Naive thymus-derived CD4-positive, alpha-beta T cell (primary cell): Measurements from ENCODE around the gene ZNF776. TPM values are rescaled to one million over a fixed set of nuclear protein-coding genes. Genes with fewer than 3 reads are reported as not detected.
A peak's percentile ranks its signal among the peaks of the same experiment; 100 is the strongest.
"Not testable (repeated sequence)": the region's sequence is repeated elsewhere in the genome, so short reads cannot be mapped to it uniquely, and the experiment has no call there.

Source experiments
- ATAC-seq: fragments of 150-1000 bp; cut with Tn5 transposase; 2 replicates; pipeline ENCODE4 v1.10.0; 2021; ENCODE audit warnings: mild to moderate bottlenecking, moderate library complexity
- CTCF ChIA-PET: fragments of 350-600 bp; sonication (Branson Sonifier 250); formaldehyde crosslinking; loops from one replicate; lab custom pipeline; 2021; ENCODE audit warnings: antibody characterized with exemption; lab: Charles Lee
- POLR2A ChIA-PET: fragments of 350-600 bp; sonication (Branson Sonifier 250); formaldehyde crosslinking; loops from one replicate; lab custom pipeline; 2021; ENCODE audit warnings: antibody characterized with exemption, inconsistent platforms; lab: Charles Lee
- DNase-seq, 9 donors: peaks; one replicate each; pipeline versions ENCODE4 v3.0.0 to v3.0.0-alpha.2; 2020 to 2022; ENCODE audit warnings: mixed read lengths in 1 of 9
- H3K27ac ChIP-seq: one replicate; pipeline ENCODE4 v1.7.0; 2013; ENCODE audit warnings: mild to moderate bottlenecking, low read depth, low read length, moderate library complexity
- H3K27me3 ChIP-seq, 2 donors: one replicate each; pipeline ENCODE4 v1.7.0; 2013; ENCODE audit warnings: low read length in 2 of 2, mild to moderate bottlenecking in 2 of 2, moderate library complexity in 2 of 2; ENCODE audit not compliant: control insufficient read depth in 2 of 2, insufficient read depth in 2 of 2
- H3K36me3 ChIP-seq, 3 experiments: 1 replicate in 2 of 3; 2 replicates in 1 of 3; pipeline ENCODE4 v1.7.0; 2013; ENCODE audit warnings: low read length in 3 of 3, mild to moderate bottlenecking in 3 of 3, moderate library complexity in 1 of 3; ENCODE audit not compliant: insufficient read depth in 3 of 3, control insufficient read depth in 2 of 3
- H3K4me1 ChIP-seq, 2 donors: one replicate each; pipeline ENCODE4 v1.7.0; 2013; ENCODE audit warnings: low read length in 2 of 2, mild to moderate bottlenecking in 2 of 2, moderate library complexity in 1 of 2; ENCODE audit not compliant: control insufficient read depth in 2 of 2, insufficient read depth in 2 of 2
- H3K4me3 ChIP-seq: 2 replicates; pipeline ENCODE4 v1.7.0; 2013; ENCODE audit warnings: mild to moderate bottlenecking, low read length
- H3K9me3 ChIP-seq, 3 experiments: 1 replicate in 2 of 3; 2 replicates in 1 of 3; pipeline ENCODE4 v1.7.0; 2013; ENCODE audit warnings: low read length in 3 of 3; ENCODE audit not compliant: control insufficient read depth in 2 of 3
- H3K27ac Mint-ChIP-seq, 9 donors: one replicate each; pipeline ENCODE4 v1.8.0; 2020 to 2022; ENCODE audit warnings: mixed read lengths in 9 of 9, mild to moderate bottlenecking in 8 of 9, moderate library complexity in 5 of 9, inconsistent platforms in 2 of 9
- H3K27me3 Mint-ChIP-seq, 5 donors: one replicate each; pipeline ENCODE4 v1.8.0; 2021 to 2022; ENCODE audit warnings: mixed read lengths in 5 of 5, mild to moderate bottlenecking in 1 of 5
- H3K36me3 Mint-ChIP-seq, 5 donors: one replicate each; pipeline ENCODE4 v1.8.0; 2020 to 2022; ENCODE audit warnings: mixed read lengths in 5 of 5, mild to moderate bottlenecking in 3 of 5, inconsistent platforms in 1 of 5
- H3K4me1 Mint-ChIP-seq, 7 donors: one replicate each; pipeline ENCODE4 v1.8.0; 2020 to 2022; ENCODE audit warnings: mixed read lengths in 7 of 7, mild to moderate bottlenecking in 3 of 7, inconsistent platforms in 1 of 7
- H3K4me3 Mint-ChIP-seq, 10 donors: one replicate each; pipeline ENCODE4 v1.8.0; 2020 to 2022; ENCODE audit warnings: mild to moderate bottlenecking in 10 of 10, mixed read lengths in 10 of 10, moderate library complexity in 6 of 10, inconsistent platforms in 2 of 10
- H3K9me3 Mint-ChIP-seq, 11 donors: one replicate each; pipeline ENCODE4 v1.8.0; 2020 to 2022; ENCODE audit warnings: mixed read lengths in 11 of 11, mild to moderate bottlenecking in 4 of 11, inconsistent platforms in 1 of 11, moderate library complexity in 1 of 11
- intact Hi-C, 2 donors: fragments of 100-400 bp; cut with micrococcal nuclease; formaldehyde crosslinking; loops; one replicate each; pipeline ENCODE4 v1.15.1; 2023
- polyA plus RNA-seq, 2 donors: library from polyadenylated mRNA; unstranded; fragments of 300-500 nt; fragmentation: Illumina TruSeq; gene quantifications; one replicate each; pipeline ENCODE4 v1.2.3, GENCODE V29; 2021
- total RNA-seq, 6 experiments: library from RNA in 5 of 6; stranded (reverse) in 5 of 6; gene quantifications; 1 replicate in 5 of 6; 2 replicates in 1 of 6; pipeline ENCODE4 v1.2.3 and lab custom pipeline; 2021 to 2026

ZNF776 gene
- total and polyA plus RNA-seq, 7 experiments from 2014 or later = 6.5 to 52.3 (median 19.3) TPM

- H3K4me3 Mint-ChIP-seq = no peak overlapping the region
- peaks cover 39 to 67% (median 46%) of the 10 kb centered on the region in 5 donors for H3K36me3 Mint-ChIP-seq
- peaks cover 0 to 38% (median 4%) of the 10 kb centered on the region in 3 experiments for H3K9me3 ChIP-seq
- no peaks in the 10 kb centered on the region for H3K4me1 ChIP-seq
- H3K4me1 Mint-ChIP-seq = peaks cover 0 to 14% (median 7%) of the 10 kb centered on the region in 7 donors
- no peaks in the 10 kb centered on the region for H3K27me3 ChIP-seq
- H3K9me3 Mint-ChIP-seq = peaks cover 18 to 95% (median 74%) of the 10 kb centered on the region in 11 donors
- ChIA-PET CTCF (interaction anchor here (0.7 kb wide), 1 partner anchor 24 kb away, joined by 3 read pairs; no protein-coding TSS in a partner anchor), POLR2A (interaction anchor here (1.1 kb wide), 1 partner anchor 16 kb away, joined by 3 read pairs; no protein-coding TSS in a partner anchor)
- H3K36me3 ChIP-seq = peaks cover 0 to 4% (median 0%) of the 10 kb centered on the region in 3 experiments
- intact Hi-C loops = no loop called here
- no peak overlapping the region for H3K27ac ChIP-seq
- DNase-seq = no peak
- no peak for ATAC-seq
- H3K27me3 Mint-ChIP-seq = peaks cover 0 to 9% (median 6%) of the 10 kb centered on the region in 5 donors
- H3K4me3 ChIP-seq = no peak overlapping the region
- H3K27ac Mint-ChIP-seq = no peak overlapping the region
Measured at GRCh38 chr19:57712222-57712621, 34.4 kb upstream of the ZNF776 start.

GRCh38 chr19:57719424-57719823 lies 27.2 kb upstream of the ZNF776 start:
- POLR2A ChIA-PET = no interaction called here
- H3K9me3 ChIP-seq = peaks cover 10 to 79% (median 55%) of the 10 kb centered on the region in 3 experiments

GRCh38 chr19:57719901-57720519 lies 26.6 kb upstream of the ZNF776 start:
- no peak overlapping the region for H3K27ac Mint-ChIP-seq
- H3K4me1 ChIP-seq = no peaks in the 10 kb centered on the region
- H3K9me3 ChIP-seq = peaks cover 10 to 83% (median 55%) of the 10 kb centered on the region in 3 experiments
- DNase-seq (no peak), ATAC-seq (no peak)
- POLR2A ChIA-PET = interaction anchor here (1.1 kb wide), 1 partner anchor 97 kb away, joined by 3 read pairs; no protein-coding TSS in a partner anchor
- H3K36me3 Mint-ChIP-seq = peaks cover 55 to 78% (median 75%) of the 10 kb centered on the region in 5 donors
- H3K4me3 ChIP-seq = peak overlapping the region; percentile 14
- H3K27me3 ChIP-seq = no peaks in the 10 kb centered on the region
- no peaks in the 10 kb centered on the region for H3K27me3 Mint-ChIP-seq
- peaks cover 22 to 49% (median 28%) of the 10 kb centered on the region in 3 experiments for H3K36me3 ChIP-seq
- peaks cover 17 to 95% (median 76%) of the 10 kb centered on the region in 11 donors for H3K9me3 Mint-ChIP-seq
- intact Hi-C loops = loop anchor here in 1 of 2 donors (10.0 kb wide), 1 partner anchor 1325 kb away; the partner anchor contains the start of gene ZNF582
- CTCF ChIA-PET = no interaction called here
- H3K27ac ChIP-seq = no peak overlapping the region
- peaks cover under 1 to 14% (median 9%) of the 10 kb centered on the region in 7 donors for H3K4me1 Mint-ChIP-seq
- H3K4me3 Mint-ChIP-seq = no peak overlapping the region

More at GRCh38 chr19:57719424-57719823, 27.2 kb upstream of the ZNF776 start:
- Histone ChIP-seq H3K4me1 (no peaks in the 10 kb centered on the region), H3K36me3 (peaks cover 22 to 49% (median 28%) of the 10 kb centered on the region in 3 experiments), H3K4me3 (peak overlapping the region; percentile 14), H3K27me3 (no peaks in the 10 kb centered on the region), H3K27ac (no peak overlapping the region)
- Mint-ChIP-seq H3K27me3 (no peaks in the 10 kb centered on the region), H3K9me3 (peaks cover 20 to 95% (median 77%) of the 10 kb centered on the region in 11 donors), H3K36me3 (peaks cover 56 to 78% (median 76%) of the 10 kb centered on the region in 5 donors), H3K4me3 (no peak overlapping the region), H3K4me1 (peaks cover 0 to 11% (median 5%) of the 10 kb centered on the region in 7 donors), H3K27ac (no peak overlapping the region)
- CTCF ChIA-PET = no interaction called here
- intact Hi-C loops = no loop called here
- DNase-seq (no peak), ATAC-seq (no peak)

- Histone ChIP-seq H3K9me3 (peaks cover 10 to 84% (median 55%) of the 10 kb centered on the region in 3 experiments), H3K36me3 (peaks cover 22 to 49% (median 28%) of the 10 kb centered on the region in 3 experiments), H3K27ac (no peak overlapping the region), H3K4me3 (no peak overlapping the region), H3K27me3 (no peaks in the 10 kb centered on the region), H3K4me1 (no peaks in the 10 kb centered on the region)
- H3K4me1 Mint-ChIP-seq = peaks cover 3 to 16% (median 11%) of the 10 kb centered on the region in 7 donors
- H3K9me3 Mint-ChIP-seq = peaks cover 12 to 92% (median 77%) of the 10 kb centered on the region in 11 donors
- ATAC-seq = no peak
- CTCF ChIA-PET = no interaction called here
- POLR2A ChIA-PET = interaction anchor here (1.1 kb wide), 1 partner anchor 96 kb away, joined by 3 read pairs; no protein-coding TSS in a partner anchor
- peaks cover 52 to 75% (median 73%) of the 10 kb centered on the region in 5 donors for H3K36me3 Mint-ChIP-seq
- intact Hi-C loops = loop anchor here in 1 of 2 donors (10.0 kb wide), 1 partner anchor 1326 kb away; the partner anchor contains the start of gene ZNF582
- no peak for DNase-seq
- H3K27me3 Mint-ChIP-seq = no peaks in the 10 kb centered on the region
- H3K27ac Mint-ChIP-seq = no peak overlapping the region
- H3K4me3 Mint-ChIP-seq = no peak overlapping the region
Measured at GRCh38 chr19:57720878-57721277, 25.7 kb upstream of the ZNF776 start.

- H3K36me3 Mint-ChIP-seq, H3K4me3 Mint-ChIP-seq, H3K27ac Mint-ChIP-seq, intact Hi-C loops, H3K4me3 ChIP-seq, POLR2A ChIA-PET, H3K9me3 ChIP-seq, H3K4me1 Mint-ChIP-seq, H3K27me3 ChIP-seq, H3K4me1 ChIP-seq, H3K36me3 ChIP-seq, H3K27ac ChIP-seq: not testable (repeated sequence)
- H3K27me3 Mint-ChIP-seq = peaks cover 0 to 15% (median 0%) of the 10 kb centered on the region in 5 donors
- DNase-seq (peak in 5 of 9 donors; percentile 14 to 36 (median 29)), ATAC-seq (peak; percentile 66)
- peaks cover 0 to 22% (median 5%) of the 10 kb centered on the region in 11 donors for H3K9me3 Mint-ChIP-seq
- CTCF ChIA-PET = interaction anchor here (1.2 kb wide), 1 partner anchor 334 kb away, joined by 3 read pairs; no protein-coding TSS in a partner anchor
Measured at GRCh38 chr19:57738320-57738719, 8.3 kb upstream of the ZNF776 start.

- H3K27ac Mint-ChIP-seq, H3K27ac ChIP-seq, H3K9me3 ChIP-seq, H3K4me3 Mint-ChIP-seq, H3K4me1 ChIP-seq, H3K36me3 ChIP-seq, DNase-seq, intact Hi-C loops, POLR2A ChIA-PET, ATAC-seq, H3K36me3 Mint-ChIP-seq, H3K4me1 Mint-ChIP-seq, H3K4me3 ChIP-seq, H3K27me3 ChIP-seq: not testable (repeated sequence)
- H3K9me3 Mint-ChIP-seq = peaks cover 0 to 23% (median 4%) of the 10 kb centered on the region in 11 donors
- CTCF ChIA-PET = interaction anchor here (1.2 kb wide), 1 partner anchor 334 kb away, joined by 3 read pairs; no protein-coding TSS in a partner anchor
- H3K27me3 Mint-ChIP-seq = peaks cover 0 to 15% (median 0%) of the 10 kb centered on the region in 5 donors
Measured at GRCh38 chr19:57738770-57739169, 7.8 kb upstream of the ZNF776 start.
